Measurements from ENCODE around the gene COL5A2.

DNA sequence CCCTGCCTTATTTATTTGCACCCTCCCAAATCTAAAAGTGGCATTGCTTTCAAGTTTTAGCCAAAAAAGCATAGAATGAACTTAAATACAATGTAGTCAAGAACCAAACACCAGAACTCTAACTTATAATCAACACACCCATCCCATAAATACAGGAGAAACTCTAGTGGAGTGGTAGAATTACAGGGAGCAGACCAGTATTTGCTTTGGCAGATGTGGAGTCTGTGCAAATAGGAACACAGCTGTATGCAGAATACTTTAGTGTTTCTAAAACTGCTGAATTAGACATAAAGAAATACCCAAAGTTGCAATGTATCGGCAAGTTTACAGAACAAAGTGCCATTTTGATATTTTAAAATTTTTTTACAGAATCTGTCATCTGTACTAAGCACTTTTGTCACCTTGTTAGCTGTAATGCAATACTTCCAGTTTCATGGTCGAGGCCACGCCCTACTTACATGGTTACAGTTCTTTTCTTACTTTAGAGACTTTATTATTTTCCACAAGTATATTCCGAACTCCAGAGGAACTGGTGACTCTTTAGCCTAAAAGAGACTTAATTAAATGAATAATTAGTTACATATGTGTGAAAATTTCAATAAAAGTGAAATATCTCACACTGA, 23.7 kb upstream of the COL5A2 start:
- TF ChIP-seq, protein P1, sequence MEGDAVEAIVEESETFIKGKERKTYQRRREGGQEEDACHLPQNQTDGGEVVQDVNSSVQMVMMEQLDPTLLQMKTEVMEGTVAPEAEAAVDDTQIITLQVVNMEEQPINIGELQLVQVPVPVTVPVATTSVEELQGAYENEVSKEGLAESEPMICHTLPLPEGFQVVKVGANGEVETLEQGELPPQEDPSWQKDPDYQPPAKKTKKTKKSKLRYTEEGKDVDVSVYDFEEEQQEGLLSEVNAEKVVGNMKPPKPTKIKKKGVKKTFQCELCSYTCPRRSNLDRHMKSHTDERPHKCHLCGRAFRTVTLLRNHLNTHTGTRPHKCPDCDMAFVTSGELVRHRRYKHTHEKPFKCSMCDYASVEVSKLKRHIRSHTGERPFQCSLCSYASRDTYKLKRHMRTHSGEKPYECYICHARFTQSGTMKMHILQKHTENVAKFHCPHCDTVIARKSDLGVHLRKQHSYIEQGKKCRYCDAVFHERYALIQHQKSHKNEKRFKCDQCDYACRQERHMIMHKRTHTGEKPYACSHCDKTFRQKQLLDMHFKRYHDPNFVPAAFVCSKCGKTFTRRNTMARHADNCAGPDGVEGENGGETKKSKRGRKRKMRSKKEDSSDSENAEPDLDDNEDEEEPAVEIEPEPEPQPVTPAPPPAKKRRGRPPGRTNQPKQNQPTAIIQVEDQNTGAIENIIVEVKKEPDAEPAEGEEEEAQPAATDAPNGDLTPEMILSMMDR (IDR thresholded peaks at IDR 0.05): no peak
- TF ChIP-seq POLR2A (IDR thresholded peaks at IDR 0.05): no peak
